ENCODE data around the gene CNST. TPM values are rescaled to one million over a fixed set of nuclear protein-coding genes. Genes with fewer than 3 reads are reported as not detected.

The CNST gene
- total and polyA plus RNA-seq, 9 of the 15 experiments (the other 6 are each of a cell fraction or from before 2014, with no cell fraction given) = 17.0 to 55.3 (median 30.8) TPM

- 0 out of 2 replicates have a peak, but pooled peaks have one; percentile 27 for TF ChIP-seq ZNF431 (CRISPR knock-in tag; IDR thresholded peaks at IDR 0.05)
- peak; percentile 43; the same call in 1 of the 2 replicates for TF ChIP-seq SPI1 (IDR thresholded peaks at IDR 0.05; ENCODE audit: borderline replicate concordance, low read depth, low read length)
- TF ChIP-seq, protein P1, sequence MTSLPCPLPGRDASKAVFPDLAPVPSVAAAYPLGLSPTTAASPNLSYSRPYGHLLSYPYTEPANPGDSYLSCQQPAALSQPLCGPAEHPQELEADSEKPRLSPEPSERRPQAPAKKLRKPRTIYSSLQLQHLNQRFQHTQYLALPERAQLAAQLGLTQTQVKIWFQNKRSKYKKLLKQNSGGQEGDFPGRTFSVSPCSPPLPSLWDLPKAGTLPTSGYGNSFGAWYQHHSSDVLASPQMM (CRISPR knock-in tag; IDR thresholded peaks at IDR 0.05) = no peak
- TF ChIP-seq, protein P2, sequence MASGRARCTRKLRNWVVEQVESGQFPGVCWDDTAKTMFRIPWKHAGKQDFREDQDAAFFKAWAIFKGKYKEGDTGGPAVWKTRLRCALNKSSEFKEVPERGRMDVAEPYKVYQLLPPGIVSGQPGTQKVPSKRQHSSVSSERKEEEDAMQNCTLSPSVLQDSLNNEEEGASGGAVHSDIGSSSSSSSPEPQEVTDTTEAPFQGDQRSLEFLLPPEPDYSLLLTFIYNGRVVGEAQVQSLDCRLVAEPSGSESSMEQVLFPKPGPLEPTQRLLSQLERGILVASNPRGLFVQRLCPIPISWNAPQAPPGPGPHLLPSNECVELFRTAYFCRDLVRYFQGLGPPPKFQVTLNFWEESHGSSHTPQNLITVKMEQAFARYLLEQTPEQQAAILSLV (tag; IDR thresholded peaks at IDR 0.05) = no peak
- TF ChIP-seq TCF15 (CRISPR knock-in tag; IDR thresholded peaks at IDR 0.05) = no peak
- TF ChIP-seq ZNF124 (CRISPR knock-in tag; IDR thresholded peaks at IDR 0.05) = no peak
- TF ChIP-seq ZBTB40 (IDR thresholded peaks at IDR 0.05) = peak; percentile 37; the same call in 1 of the 2 replicates
- TF ChIP-seq ZBTB40 (CRISPR knock-in tag; IDR thresholded peaks at IDR 0.05) = no peak
- peak; percentile 72; the same call in 1 of the 2 replicates for TF ChIP-seq JUND (IDR thresholded peaks at IDR 0.05; ENCODE audit: borderline replicate concordance, low read depth, low read length)
- TF ChIP-seq JUND (tag; IDR thresholded peaks at IDR 0.05; ENCODE audit: borderline replicate concordance, low read depth, low read length) = peak; percentile 50; the same call in 1 of the 3 replicates
- TF ChIP-seq ZNF395 (CRISPR knock-in tag; IDR thresholded peaks at IDR 0.05) = no peak
- no peak for TF ChIP-seq KLF6 (CRISPR knock-in tag; IDR thresholded peaks at IDR 0.05; ENCODE audit: borderline replicate concordance)
- 0 out of 2 replicates have a peak, but pooled peaks have one; percentile 64 for TF ChIP-seq XRCC5 (IDR thresholded peaks at IDR 0.05; ENCODE audit: low read depth, low read length)
- no peak for TF ChIP-seq ATF1 (CRISPR knock-in tag; IDR thresholded peaks at IDR 0.05)
- TF ChIP-seq ATF1 (tag; IDR thresholded peaks at IDR 0.05) = 0 out of 2 replicates have a peak, but pooled peaks have one; percentile 35
- no peak for TF ChIP-seq RBM34 (IDR thresholded peaks at IDR 0.05; ENCODE audit: borderline replicate concordance, insufficient read depth, low read length)
Observed at GRCh38 chr1:246699095-246699735, 133.0 kb downstream of the CNST start (continued).

All from K562 (cell line).